HepG2 (cell line): ENCODE measurements around the gene NEIL1. TPM values are rescaled to one million over a fixed set of nuclear protein-coding genes. Genes with fewer than 3 reads are reported as not detected.

Source experiments
- ATF4 ChIP-seq, 2 experiments: fragments of 450-650 bp in 1 of 2; sonication (generic) in 1 of 2; formaldehyde crosslinking; IDR thresholded peaks; 2 replicates each; pipeline versions ENCODE4 v1.5.0 to v1.8.0; 2020 to 2022; ENCODE audit warnings: mild to moderate bottlenecking in 1 of 2, missing genetic modification reagents in 1 of 2
- ATM ChIP-seq: fragments of 450-650 bp; IDR thresholded peaks from 2 replicates; pipeline ENCODE4 v1.7.1; 2017; ENCODE audit warnings: mild to moderate bottlenecking, borderline replicate concordance
- CHD2 ChIP-seq: IDR thresholded peaks from 2 replicates; pipeline ENCODE4 v1.6.1; 2011; ENCODE audit warnings: low read depth, low read length, improper control_type of control experiment
- DDIT3 ChIP-seq: sonication (generic); formaldehyde crosslinking; IDR thresholded peaks from 2 replicates; pipeline ENCODE4 v1.4.0; 2020; ENCODE audit warnings: mild to moderate bottlenecking, missing genetic modification reagents
- EEA1 ChIP-seq: sonication (generic); formaldehyde crosslinking; IDR thresholded peaks from 2 replicates; pipeline ENCODE4 v1.5.1; 2020; ENCODE audit warnings: mild to moderate bottlenecking, missing genetic modification reagents, borderline replicate concordance
- ELF4 ChIP-seq: sonication (generic); formaldehyde crosslinking; IDR thresholded peaks from 2 replicates; pipeline ENCODE4 v1.5.0; 2020; ENCODE audit warnings: missing genetic modification reagents, mild to moderate bottlenecking, moderate library complexity, borderline replicate concordance
- FOSL2 ChIP-seq: sonication (generic); formaldehyde crosslinking; IDR thresholded peaks from 2 replicates; pipeline ENCODE4 v1.4.0; 2020; ENCODE audit warnings: missing genetic modification reagents
- HNF1B ChIP-seq: sonication (generic); formaldehyde crosslinking; IDR thresholded peaks from 2 replicates; pipeline ENCODE4 v1.5.1; 2020; ENCODE audit warnings: mild to moderate bottlenecking, moderate library complexity, missing genetic modification reagents
- IRF1 ChIP-seq: sonication (generic); formaldehyde crosslinking; IDR thresholded peaks from 2 replicates; pipeline ENCODE4 v1.4.0; 2020; ENCODE audit warnings: low read depth, mild to moderate bottlenecking, missing genetic modification reagents
- KLF11 ChIP-seq: IDR thresholded peaks from 2 replicates; pipeline ENCODE4 v1.6.1; 2016; ENCODE audit warnings: missing compliant biosample characterization
- SALL2 ChIP-seq: sonication (generic); formaldehyde crosslinking; IDR thresholded peaks from 2 replicates; pipeline ENCODE4 v1.8.1; 2023; ENCODE audit warnings: mild to moderate bottlenecking, missing genetic modification reagents, inconsistent platforms
- SNRNP70 ChIP-seq: fragments of 200-400 bp; formaldehyde crosslinking; IDR thresholded peaks from 2 replicates; pipeline ENCODE4 v1.6.1; 2017; ENCODE audit warnings: mild to moderate bottlenecking, low read depth, low read length, moderate library complexity
- SRY ChIP-seq: sonication (generic); formaldehyde crosslinking; IDR thresholded peaks from 2 replicates; pipeline ENCODE4 v1.8.0; 2022; ENCODE audit warnings: mild to moderate bottlenecking, missing genetic modification reagents
- TEF ChIP-seq: sonication (generic); formaldehyde crosslinking; IDR thresholded peaks from 2 replicates; pipeline ENCODE4 v1.5.0; 2020; ENCODE audit warnings: missing genetic modification reagents
- TIGD3 ChIP-seq: sonication (generic); formaldehyde crosslinking; IDR thresholded peaks from 2 replicates; pipeline ENCODE4 v1.5.1; 2020; ENCODE audit warnings: mild to moderate bottlenecking, missing genetic modification reagents, borderline replicate concordance
- TRIM24 ChIP-seq: sonication (generic); formaldehyde crosslinking; IDR thresholded peaks from 2 replicates; pipeline ENCODE4 v1.8.0; 2022; ENCODE audit warnings: mild to moderate bottlenecking, missing genetic modification reagents
- XRCC5 ChIP-seq: fragments of 200-400 bp; formaldehyde crosslinking; optimal IDR thresholded peaks from 2 replicates; pipeline ENCODE3; 2017; ENCODE audit warnings: mild to moderate bottlenecking, low read length
- ZNF260 ChIP-seq: sonication (generic); formaldehyde crosslinking; IDR thresholded peaks from 2 replicates; pipeline ENCODE4 v1.4.0; 2020; ENCODE audit warnings: missing genetic modification reagents, low read depth, mild to moderate bottlenecking, borderline replicate concordance
- ZNF317 ChIP-seq: sonication (generic); formaldehyde crosslinking; IDR thresholded peaks from 2 replicates; pipeline ENCODE4 v1.5.0; 2020; ENCODE audit warnings: mild to moderate bottlenecking, missing genetic modification reagents
- ZNF337 ChIP-seq: sonication (generic); formaldehyde crosslinking; IDR thresholded peaks from 2 replicates; pipeline ENCODE4 v1.5.1; 2020; ENCODE audit warnings: missing genetic modification reagents, low read depth, mild to moderate bottlenecking, borderline replicate concordance
- ZNF546 ChIP-seq: sonication (generic); formaldehyde crosslinking; conservative IDR thresholded peaks from 2 replicates; pipeline ENCODE4 v1.8.1; 2023; ENCODE audit warnings: mild to moderate bottlenecking, missing genetic modification reagents
- ZNF556 ChIP-seq: sonication (generic); formaldehyde crosslinking; IDR thresholded peaks from 2 replicates; pipeline ENCODE4 v1.4.0; 2020; ENCODE audit warnings: mild to moderate bottlenecking, missing genetic modification reagents, borderline replicate concordance
- ZNF7 ChIP-seq: IDR thresholded peaks from 2 replicates; pipeline ENCODE4 v1.6.1; 2016; ENCODE audit warnings: missing biosample characterization, missing genetic modification reagents
- ZNF737 ChIP-seq: sonication (generic); formaldehyde crosslinking; IDR thresholded peaks from 2 replicates; pipeline ENCODE4 v1.5.0; 2020; ENCODE audit warnings: missing genetic modification reagents, mild to moderate bottlenecking, borderline replicate concordance
- ZNF775 ChIP-seq: sonication (generic); formaldehyde crosslinking; IDR thresholded peaks from 2 replicates; pipeline ENCODE4 v1.4.0; 2020; ENCODE audit warnings: missing genetic modification reagents, mild to moderate bottlenecking, moderate library complexity, borderline replicate concordance
- polyA plus RNA-seq, 8 experiments: library from polyadenylated mRNA; depleted of rRNA in 3 of 8; stranded (reverse) in 7 of 8; unstranded in 1 of 8; fragments of >200 nt; fragmentation: Illumina TruSeq in 4 of 8; extraction: Trizol in 4 of 8; gene quantifications; 2 replicates each; pipeline versions ENCODE4 v1.2.1 to v1.2.3, GENCODE V29; 2011 to 2016; ENCODE audit warnings: low read depth in 4 of 8, missing spikeins in 1 of 8, mixed read lengths in 1 of 8; ENCODE audit not compliant: insufficient read depth in 1 of 8
- total RNA-seq, 5 experiments: library from RNA; depleted of rRNA; stranded (reverse); fragments of >200 nt; fragmentation: Illumina TruSeq; extraction: Trizol; gene quantifications; 2 replicates each; pipeline ENCODE4 v1.2.3, GENCODE V29; 2016; ENCODE audit warnings: low read depth in 1 of 5

Gene NEIL1
- total and polyA plus RNA-seq, 2 of the 13 experiments (the other 11 are each of a cell fraction or from before 2014, with no cell fraction given) = 10.4 to 15.5 TPM

GRCh38 chr15:75368689-75369239 is 21.9 kb downstream of the NEIL1 start (continued):
- TF ChIP-seq SNRNP70 = no peak
- 0 out of 2 replicates have a peak, but pooled peaks have one; percentile 4 for TF ChIP-seq ZNF337 (CRISPR knock-in tag)
- TF ChIP-seq FOSL2 (CRISPR knock-in tag) = no peak
- TF ChIP-seq ZNF317 (CRISPR knock-in tag) = no peak; the same call in 1 of the 2 replicates
- TF ChIP-seq DDIT3 (CRISPR knock-in tag) = no peak
- TF ChIP-seq TIGD3 (CRISPR knock-in tag) = no peak
- TF ChIP-seq ZNF556 (CRISPR knock-in tag) = no peak; the same call in 1 of the 2 replicates
- no peak; the same call in 1 of the 2 replicates for TF ChIP-seq SRY (CRISPR knock-in tag)
- no peak for TF ChIP-seq TRIM24 (CRISPR knock-in tag)
- TF ChIP-seq ELF4 (CRISPR knock-in tag) = no peak
- peak; percentile 67 for TF ChIP-seq ZNF546 (CRISPR knock-in tag)
- TF ChIP-seq IRF1 (CRISPR knock-in tag) = no peak
- no peak; the same call in 1 of the 2 replicates for TF ChIP-seq EEA1 (CRISPR knock-in tag)
- peak; percentile 88 for TF ChIP-seq HNF1B (CRISPR knock-in tag)
- TF ChIP-seq CHD2 = no peak
- TF ChIP-seq ATM = no peak
- TF ChIP-seq ZNF7 (CRISPR knock-in tag) = no peak
- TF ChIP-seq KLF11 = peak; percentile 5; the same call in 1 of the 2 replicates
- TF ChIP-seq ZNF737 = no peak; the same call in 1 of the 2 replicates
- TF ChIP-seq ZNF775 = no peak
- TF ChIP-seq SALL2 (CRISPR knock-in tag) = no peak
- TF ChIP-seq XRCC5 = peak; percentile 99
- TF ChIP-seq ZNF260 (CRISPR knock-in tag) = no peak
- TF ChIP-seq TEF = no peak
- peak in 1 of 2 experiments; percentile 8; a peak in 1 of 4 replicates for TF ChIP-seq ATF4 (CRISPR knock-in tag; IDR thresholded peaks at IDR 0.05)
